H7 (cell line): Measurements from ENCODE around the gene KCTD11. TPM values are rescaled to one million over a fixed set of nuclear protein-coding genes. Genes with fewer than 3 reads are reported as not detected.

Experiments used
- total RNA-seq: library from RNA; depleted of rRNA; stranded (reverse); fragments of >200 nt; shearing (Covaris generic); gene quantifications from 2 replicates; pipeline ENCODE4 v1.2.3, GENCODE V29; 2014; rRNA removed

The KCTD11 gene
- total RNA-seq, 1 experiment from 2014 or later = 2.2 TPM

Other genes with a start within 250 kb of the KCTD11 start
- not detected in 2 replicates for gene ASGR2, start 237.3 kb upstream of the KCTD11 start, total RNA-seq
- gene ASGR1, start 172.8 kb upstream of the KCTD11 start, total RNA-seq = 12.3 and 15.4 TPM in 2 replicates
- 21.0 and 27.6 TPM in 2 replicates for gene DLG4, start 132.3 kb upstream of the KCTD11 start, total RNA-seq
- 362 and 410 TPM in 2 replicates for gene ACADVL, start 132.2 kb upstream of the KCTD11 start, total RNA-seq
- gene DVL2, start 117.6 kb upstream of the KCTD11 start, total RNA-seq = 75.0 and 90.9 TPM in 2 replicates
- 54.9 and 56.2 TPM in 2 replicates for gene PHF23, start 112.7 kb upstream of the KCTD11 start, total RNA-seq
- gene GABARAP, start 109.7 kb upstream of the KCTD11 start, total RNA-seq = 185 and 231 TPM in 2 replicates
- 58.8 and 59.9 TPM in 2 replicates for gene CTDNEP1, start 100.4 kb upstream of the KCTD11 start, total RNA-seq
- 66.4 and 77.4 TPM in 2 replicates for gene ELP5, start 99.9 kb upstream of the KCTD11 start, total RNA-seq
- 30.8 and 40.8 TPM in 2 replicates for gene CLDN7, start 89.7 kb upstream of the KCTD11 start, total RNA-seq
- gene SLC2A4, start 70.4 kb upstream of the KCTD11 start, total RNA-seq = 3.8 and 6.6 TPM in 2 replicates
- gene YBX2, start 57.5 kb upstream of the KCTD11 start, total RNA-seq = 12.2 and 21.8 TPM in 2 replicates
- 865 and 1,116 TPM in 2 replicates for gene EIF5A, start 44.5 kb upstream of the KCTD11 start, total RNA-seq
- 52.8 and 60.2 TPM in 2 replicates for gene GPS2, start 36.8 kb upstream of the KCTD11 start, total RNA-seq
- 33.5 and 34.1 TPM in 2 replicates for gene NEURL4, start 22.8 kb upstream of the KCTD11 start, total RNA-seq
- gene ACAP1, start 15.6 kb upstream of the KCTD11 start, total RNA-seq = 17.8 and 34.5 TPM in 2 replicates
- not detected in 2 replicates for gene TMEM95, start 3.0 kb downstream of the KCTD11 start, total RNA-seq
- gene TNK1, start 28.9 kb downstream of the KCTD11 start, total RNA-seq = 7.0 and 8.9 TPM in 2 replicates
- 26.5 and 27.8 TPM in 2 replicates for gene PLSCR3, start 42.4 kb downstream of the KCTD11 start, total RNA-seq
- 280 and 385 TPM in 2 replicates for gene TMEM256, start 51.9 kb downstream of the KCTD11 start, total RNA-seq
- gene NLGN2, start 55.7 kb downstream of the KCTD11 start, total RNA-seq = 11.6 and 15.7 TPM in 2 replicates
- gene SPEM1, start 68.2 kb downstream of the KCTD11 start, total RNA-seq = not detected in 2 replicates
- gene SPEM2, start 73.5 kb downstream of the KCTD11 start, total RNA-seq = not detected in 2 replicates
- not detected in 2 replicates for gene SPEM3, start 76.7 kb downstream of the KCTD11 start, total RNA-seq
- gene TMEM102, start 83.3 kb downstream of the KCTD11 start, total RNA-seq = 14.5 and 15.8 TPM in 2 replicates
- gene FGF11, start 87.3 kb downstream of the KCTD11 start, total RNA-seq = 12.5 and 20.7 TPM in 2 replicates
- 6.6 and 6.8 TPM in 2 replicates for gene CHRNB1, start 92.9 kb downstream of the KCTD11 start, total RNA-seq
- gene ZBTB4, start 127.5 kb downstream of the KCTD11 start, total RNA-seq = 9.0 and 10.4 TPM in 2 replicates
- gene SLC35G6, start 129.3 kb downstream of the KCTD11 start, total RNA-seq = not detected in 2 replicates
- 46.1 and 48.6 TPM in 2 replicates for gene POLR2A, start 132.2 kb downstream of the KCTD11 start, total RNA-seq
- gene TNFSF12, start 196.9 kb downstream of the KCTD11 start, total RNA-seq = 6.2 and 9.6 TPM in 2 replicates
- 0.94 and 1.7 TPM in 2 replicates for gene TNFSF13, start 206.6 kb downstream of the KCTD11 start, total RNA-seq
- gene SENP3, start 209.8 kb downstream of the KCTD11 start, total RNA-seq = 137 and 203 TPM in 2 replicates
- gene CD68, start 227.5 kb downstream of the KCTD11 start, total RNA-seq = 0.22 and 0.55 TPM in 2 replicates
- gene MPDU1, start 231.7 kb downstream of the KCTD11 start, total RNA-seq = 111 and 146 TPM in 2 replicates
- 33.8 and 44.0 TPM in 2 replicates for gene SOX15, start 237.9 kb downstream of the KCTD11 start, total RNA-seq